Left cardiac atrium (tissue), 4 donors: ENCODE results near the gene SLC9C1. TPM values are rescaled to one million over a fixed set of nuclear protein-coding genes. Genes with fewer than 3 reads are reported as not detected.
A peak's percentile ranks its signal among the peaks of the same experiment; 100 is the strongest.

Experiments
- ATAC-seq, 2 donors: fragments of 200-7000 bp; cut with Tn5 transposase; one replicate each; pipeline ENCODE4 v1.9.1; 2020; ENCODE audit warnings: mild to moderate bottlenecking in 2 of 2, moderate library complexity in 2 of 2
- DNase-seq: peaks from one replicate; pipeline ENCODE4 v3.0.0-alpha.2; 2020
- intact Hi-C, 2 donors: fragments of 100-400 bp; cut with DNase I; formaldehyde crosslinking; loops; one replicate each; pipeline versions ENCODE4 v1.14.1 to v1.15.1; 2022 to 2023
- total RNA-seq, 2 donors: library from RNA; stranded (reverse); fragmentation: NEBNext Ultra II Directional; extraction: Animal tissue kit (Norgen Biotek cat#: 25700); gene quantifications; one replicate each; pipeline ENCODE4 v1.2.1, GENCODE V29; 2021
- donor health status: DM: no; HTN: yes; CAD: no.
- donor health status: DM: no; HTN: yes; CAD: no; lungs with severe emphysema.
- donor health status: DM: yes; HTN: yes; CAD: no.
- donor health status: Dilated cardiomyopathy.

The SLC9C1 gene
- total RNA-seq, 2 donors from 2014 or later = 0.26 to 1.4 TPM

DNA sequence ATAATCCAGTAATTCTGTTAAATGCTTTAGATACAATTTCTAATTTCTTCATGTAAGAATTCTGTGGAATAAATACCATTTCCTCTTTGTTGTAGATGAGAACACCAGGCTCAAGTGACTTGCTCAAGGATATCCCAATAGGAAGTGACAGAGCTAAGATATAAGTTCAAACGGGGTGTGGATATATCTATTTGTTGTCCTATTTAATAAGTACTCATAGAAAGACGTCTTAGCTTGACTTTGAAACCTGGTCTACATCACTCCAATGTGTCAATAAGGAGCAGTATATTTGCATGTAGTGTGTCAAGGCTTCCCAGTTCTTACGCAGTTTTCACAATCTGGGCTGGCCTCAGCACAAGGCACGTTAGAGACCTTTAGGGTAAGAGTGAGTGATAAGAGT, 156.2 kb downstream of the SLC9C1 start:
- intact Hi-C loops = no loop called here
- no peak for ATAC-seq
- no peak for DNase-seq

DNA sequence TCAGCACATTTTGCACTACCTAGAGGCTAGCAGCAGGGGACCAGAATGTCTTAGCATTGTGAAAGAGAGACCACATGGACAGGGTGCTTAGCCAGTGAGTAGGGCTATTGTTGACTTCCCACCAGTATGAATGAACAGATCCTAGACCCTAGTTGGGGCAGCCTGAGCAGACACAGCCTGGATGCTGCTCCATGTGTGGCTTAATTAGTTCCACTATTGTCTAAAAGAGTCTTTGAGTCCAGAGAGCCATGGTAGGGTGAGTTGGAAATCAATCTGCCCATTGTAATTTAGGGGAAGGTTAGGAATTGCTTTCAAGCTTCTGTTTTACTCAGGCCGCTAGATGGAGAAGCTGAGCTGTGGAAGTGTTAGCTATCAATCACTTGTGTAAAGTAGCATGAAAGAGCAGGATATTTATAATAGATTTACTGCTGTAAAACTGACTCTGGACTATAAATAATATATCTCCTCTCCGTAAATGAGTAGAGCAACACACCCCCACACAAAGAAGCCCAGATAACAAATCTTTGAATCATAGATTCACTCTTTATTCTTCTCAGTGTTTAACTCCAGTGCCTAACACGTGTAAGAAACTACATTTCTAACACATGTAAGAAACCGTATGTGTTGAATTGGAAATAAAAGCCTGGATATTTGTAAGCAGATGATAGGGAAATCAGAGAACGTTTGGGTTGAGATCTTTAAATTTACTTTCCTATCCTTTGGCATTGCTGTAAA, 156.9 kb downstream of the SLC9C1 start:
- intact Hi-C loops = no loop called here
- ATAC-seq = peak; percentile 46 to 66
- no peak for DNase-seq

DNA sequence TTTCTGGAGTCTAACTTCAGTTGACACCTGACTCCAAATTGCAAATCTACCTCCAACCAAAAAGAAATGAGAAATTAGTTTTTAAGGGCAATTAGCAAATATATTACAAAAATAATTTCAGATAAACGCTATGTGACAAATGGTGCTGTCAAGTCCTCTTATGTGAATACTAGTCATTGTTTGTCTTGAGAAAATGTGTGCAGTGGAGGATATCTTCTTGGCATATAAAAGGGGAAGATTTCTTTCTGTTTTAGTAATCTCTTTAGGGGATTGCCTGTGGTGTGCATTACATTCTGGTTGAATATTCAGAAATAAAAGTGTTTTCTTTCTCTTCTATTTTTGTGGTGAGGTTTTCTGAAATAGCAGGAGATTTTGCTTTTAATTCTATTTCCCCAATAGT, 158.0 kb downstream of the SLC9C1 start:
- ATAC-seq (no peak), DNase-seq (no peak)
- intact Hi-C loops = no loop called here

GRCh38 chr3:112134335-112135124, 159.5 kb downstream of the SLC9C1 start:
- intact Hi-C loops = no loop called here
- ATAC-seq = no peak
- DNase-seq = no peak

GRCh38 chr3:112133626-112134334, 160.2 kb downstream of the SLC9C1 start:
- intact Hi-C loops = no loop called here
- DNase-seq = no peak

DNA sequence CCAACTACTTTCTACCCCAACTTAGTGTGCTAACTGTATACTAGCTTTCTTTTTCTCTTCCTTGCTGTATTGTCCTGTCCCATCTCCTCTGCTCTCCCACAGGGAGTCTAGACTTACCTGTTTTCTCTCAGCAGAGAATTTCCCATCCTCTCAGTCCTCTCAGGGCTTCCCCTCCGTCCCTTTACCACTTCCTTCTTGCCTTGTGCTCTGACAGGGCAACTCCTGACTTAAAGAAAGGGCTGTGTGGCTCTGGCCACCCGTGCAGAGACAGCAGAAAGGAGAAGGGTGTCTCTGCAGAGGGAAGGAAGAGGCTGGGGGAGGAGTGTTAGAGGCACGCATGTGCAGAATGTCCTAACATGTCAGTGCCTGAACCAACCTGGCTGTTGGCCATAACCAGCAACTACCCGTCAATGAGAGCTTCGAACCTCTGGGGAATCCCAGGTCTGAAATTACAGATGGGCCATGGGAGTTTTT, 161.0 kb downstream of the SLC9C1 start, which contains the start of gene GCSAM:
Gene GCSAM (minus strand): TSS at position 274 of the 474 bp plus-strand sequence. CDS start 128 bp downstream, at position 146.
- peak; percentile 39 for DNase-seq
- intact Hi-C loops = no loop called here
- ATAC-seq = peak; percentile 67 to 85

More at GRCh38 chr3:112133626-112134334, 160.2 kb downstream of the SLC9C1 start:
- ATAC-seq = no peak

- intact Hi-C loops = no loop called here
- no peak for DNase-seq
- ATAC-seq = no peak
These were observed 161.5 kb downstream of the SLC9C1 start for GRCh38 chr3:112132554-112132953.

- intact Hi-C loops = no loop called here
- ATAC-seq (no peak), DNase-seq (no peak)
These were observed 161.9 kb downstream of the SLC9C1 start for GRCh38 chr3:112132088-112132487.

DNA sequence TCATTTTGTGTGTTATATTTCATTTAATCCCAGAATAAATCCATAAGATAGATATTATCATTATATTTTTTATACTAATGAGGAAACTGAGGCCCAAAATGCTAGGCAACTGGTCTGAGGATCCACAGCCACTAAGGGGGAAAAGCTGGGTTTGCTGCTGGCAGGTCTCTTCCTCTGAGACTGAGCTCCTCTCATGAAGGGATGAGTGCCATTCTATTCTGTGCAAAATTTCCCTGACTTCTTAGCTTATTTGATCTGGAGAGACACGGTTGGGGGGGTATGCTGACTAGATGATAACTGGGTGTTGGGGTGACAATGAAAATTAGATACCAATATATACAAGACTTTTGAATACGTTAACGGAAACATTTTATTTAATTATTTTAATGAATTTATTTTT, 162.9 kb downstream of the SLC9C1 start:
- intact Hi-C loops = no loop called here
- ATAC-seq = no peak
- DNase-seq = no peak

DNA sequence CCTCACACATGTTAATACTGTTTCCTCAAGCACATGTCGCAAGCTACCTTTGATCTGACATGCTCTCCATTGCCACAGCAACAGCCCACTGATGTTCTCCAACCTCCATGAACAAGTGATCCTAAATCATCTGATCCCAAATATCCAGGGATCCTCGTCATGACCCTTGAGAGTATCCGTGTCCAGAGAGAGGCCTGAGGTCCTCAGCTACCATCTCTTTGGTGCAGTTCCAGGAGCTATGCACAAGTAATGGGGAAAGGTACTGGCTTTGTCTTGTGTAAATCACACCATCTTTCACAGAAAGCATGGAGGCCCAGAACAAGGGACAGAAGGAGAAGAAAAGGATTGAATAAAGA, 163.4 kb downstream of the SLC9C1 start:
- ATAC-seq = no peak
- intact Hi-C loops = no loop called here

GRCh38 chr3:112129925-112130637, 163.9 kb downstream of the SLC9C1 start:
- intact Hi-C loops = loop anchor here in 1 of 2 donors (10.0 kb wide), 1 partner anchor 165 kb away; the partner anchor contains the start of gene SLC9C1
- no peak for ATAC-seq
- no peak for DNase-seq

More for the DNA sequence above, 163.4 kb downstream of the SLC9C1 start:
- no peak for DNase-seq

- ATAC-seq (peak in 1 of 2 donors; percentile 48), DNase-seq (no peak)
- intact Hi-C loops = loop anchor here in 1 of 2 donors (10.0 kb wide), 1 partner anchor 166 kb away; the partner anchor contains the start of gene SLC9C1
These were observed 164.9 kb downstream of the SLC9C1 start for GRCh38 chr3:112128843-112129727.

GRCh38 chr3:112127522-112128494, 166.2 kb downstream of the SLC9C1 start:
- intact Hi-C loops = loop anchor here in 1 of 2 donors (10.0 kb wide), 1 partner anchor 167 kb away; the partner anchor contains the start of gene SLC9C1
- DNase-seq = no peak
- peak in 1 of 2 donors; percentile 12 for ATAC-seq

- no peak for DNase-seq
- no peak for ATAC-seq
- intact Hi-C loops = loop anchor here in 1 of 2 donors (10.0 kb wide), 1 partner anchor 168 kb away; the partner anchor contains the start of gene SLC9C1
These were observed 167.5 kb downstream of the SLC9C1 start for GRCh38 chr3:112126511-112126911.

GRCh38 chr3:112124907-112125607, 169.0 kb downstream of the SLC9C1 start:
- DNase-seq (no peak), ATAC-seq (no peak)

GRCh38 chr3:112123548-112123947, 170.5 kb downstream of the SLC9C1 start:
- no peak for ATAC-seq
- no peak for DNase-seq
- intact Hi-C loops = loop anchor here in 1 of 2 donors (10.0 kb wide), 1 partner anchor 171 kb away; the partner anchor contains the start of gene SLC9C1

More at GRCh38 chr3:112124907-112125607, 169.0 kb downstream of the SLC9C1 start:
- intact Hi-C loops = loop anchor here in 1 of 2 donors (10.0 kb wide), 1 partner anchor 170 kb away; the partner anchor contains the start of gene SLC9C1
